HG03565 (cell line): ENCODE data around the gene CUX1.
"Not testable (repeated sequence)": the region's sequence is repeated elsewhere in the genome, so short reads cannot be mapped to it uniquely, and the experiment has no call there.

Experiments
- ATAC-seq: cut with Tn5 transposase; IDR thresholded peaks from one replicate; pipeline ENCODE4 v1.9.1; 2021; ENCODE audit warnings: mild to moderate bottlenecking, moderate library complexity; ENCODE audit not compliant: unreplicated experiment

Gene CUX1

GRCh38 chr7:102165136-102165535 is 347.7 kb downstream of the CUX1 start:
- no peak for ATAC-seq

GRCh38 chr7:102167254-102167653 is 349.8 kb downstream of the CUX1 start:
- no peak for ATAC-seq

GRCh38 chr7:102169651-102170392 is 352.4 kb downstream of the CUX1 start:
- ATAC-seq = no peak

GRCh38 chr7:102170393-102170970 is 353.1 kb downstream of the CUX1 start:
- ATAC-seq = no peak

GRCh38 chr7:102173669-102174068 is 356.2 kb downstream of the CUX1 start:
- no peak for ATAC-seq

GRCh38 chr7:102175423-102176170 is 358.2 kb downstream of the CUX1 start:
- ATAC-seq = no peak

- no peak for ATAC-seq
These were observed 361.0 kb downstream of the CUX1 start for GRCh38 chr7:102178410-102178809.

GRCh38 chr7:102180727-102181126 is 363.3 kb downstream of the CUX1 start:
- ATAC-seq = no peak

GRCh38 chr7:102181517-102181916 is 364.1 kb downstream of the CUX1 start:
- no peak for ATAC-seq

- ATAC-seq = no peak
These were observed 364.6 kb downstream of the CUX1 start for GRCh38 chr7:102182016-102182415.

GRCh38 chr7:102183848-102184247 is 366.4 kb downstream of the CUX1 start:
- ATAC-seq = not testable (repeated sequence)

GRCh38 chr7:102184303-102184702 is 366.9 kb downstream of the CUX1 start:
- no peak for ATAC-seq

- ATAC-seq = no peak
These were observed 368.4 kb downstream of the CUX1 start for GRCh38 chr7:102185796-102186195.

- no peak for ATAC-seq
These were observed 368.9 kb downstream of the CUX1 start for GRCh38 chr7:102186306-102186705.

GRCh38 chr7:102188746-102189145 is 371.3 kb downstream of the CUX1 start:
- no peak for ATAC-seq

GRCh38 chr7:102189756-102190155 is 372.3 kb downstream of the CUX1 start:
- ATAC-seq = no peak

- no peak for ATAC-seq
These were observed 373.4 kb downstream of the CUX1 start for GRCh38 chr7:102190776-102191350.

GRCh38 chr7:102191556-102192379 is 374.3 kb downstream of the CUX1 start:
- no peak for ATAC-seq

- no peak for ATAC-seq
These were observed 375.4 kb downstream of the CUX1 start for GRCh38 chr7:102192790-102193189.

GRCh38 chr7:102193806-102194205 is 376.4 kb downstream of the CUX1 start:
- ATAC-seq = no peak

- ATAC-seq = no peak
These were observed 377.9 kb downstream of the CUX1 start for GRCh38 chr7:102195361-102195760.
